NCI-H2107 (cell line): ENCODE measurements around the gene TMEM132D.
A peak's percentile ranks its signal among the peaks of the same experiment; 100 is the strongest.

Experiments
- DNase-seq: peaks from one replicate; lab custom pipeline; 2025; lab: John Stamatoyannopoulos, UW

Gene TMEM132D

DNA sequence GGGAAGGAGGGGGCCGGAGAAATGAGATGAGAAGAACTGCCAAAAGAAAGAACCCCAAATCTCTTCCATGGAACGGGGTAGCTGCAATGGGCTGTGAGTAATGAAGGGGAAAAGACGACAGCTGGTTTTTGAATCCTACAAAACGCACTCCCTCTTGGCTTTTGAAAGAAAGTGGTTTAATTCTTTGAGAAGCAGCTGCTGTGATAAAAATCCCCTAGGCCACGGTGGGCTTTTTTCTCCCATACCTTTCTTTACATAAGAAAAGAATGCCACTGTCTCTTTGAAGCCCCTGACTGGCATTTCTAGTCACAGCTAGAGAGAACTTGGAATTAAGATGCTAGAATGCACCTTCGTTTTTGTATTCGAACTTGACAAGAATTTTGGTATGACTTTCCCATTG lies 564.5 kb downstream of the TMEM132D start:
- no peak for DNase-seq

DNA sequence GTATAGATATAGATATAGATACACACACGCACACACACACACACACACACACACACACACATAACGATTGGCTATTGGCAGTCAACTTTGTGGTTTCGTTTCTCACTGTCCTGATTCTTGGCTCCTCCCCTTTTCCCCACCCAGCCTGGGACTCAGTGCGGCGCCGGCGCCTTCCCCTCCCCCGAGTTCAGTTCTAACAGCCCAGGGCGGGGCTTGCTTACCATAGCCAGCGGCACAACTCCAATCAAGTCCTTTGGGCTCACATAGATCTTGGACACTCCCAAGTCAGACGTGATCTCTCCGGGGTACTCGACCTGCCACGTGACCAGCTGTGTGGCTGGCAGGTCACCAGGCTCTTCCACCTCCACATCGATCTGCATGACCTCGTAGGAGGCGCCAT lies 566.4 kb downstream of the TMEM132D start:
- no peak for DNase-seq

GRCh38 chr12:129335773-129336172 lies 568.1 kb downstream of the TMEM132D start:
- no peak for DNase-seq

DNA sequence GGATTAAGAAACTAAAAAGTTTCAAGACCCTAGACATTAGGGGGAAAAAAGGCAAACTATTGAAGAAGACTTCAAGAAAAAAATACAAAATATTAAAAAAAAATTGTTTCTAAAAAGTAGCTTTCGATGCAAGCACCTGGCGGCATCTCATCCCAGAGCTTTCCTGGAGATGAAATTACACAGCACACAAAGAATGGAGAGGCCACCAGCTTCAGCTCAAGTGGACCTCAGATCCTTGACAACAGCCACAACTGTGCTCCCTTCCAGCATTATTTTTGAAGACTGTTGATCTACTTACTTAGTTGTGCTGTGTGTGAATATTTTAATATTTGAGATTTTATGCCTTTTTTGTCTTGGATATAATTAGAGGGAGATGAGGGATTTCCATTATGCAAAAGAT lies 571.5 kb downstream of the TMEM132D start:
- DNase-seq = peak; percentile 50

DNA sequence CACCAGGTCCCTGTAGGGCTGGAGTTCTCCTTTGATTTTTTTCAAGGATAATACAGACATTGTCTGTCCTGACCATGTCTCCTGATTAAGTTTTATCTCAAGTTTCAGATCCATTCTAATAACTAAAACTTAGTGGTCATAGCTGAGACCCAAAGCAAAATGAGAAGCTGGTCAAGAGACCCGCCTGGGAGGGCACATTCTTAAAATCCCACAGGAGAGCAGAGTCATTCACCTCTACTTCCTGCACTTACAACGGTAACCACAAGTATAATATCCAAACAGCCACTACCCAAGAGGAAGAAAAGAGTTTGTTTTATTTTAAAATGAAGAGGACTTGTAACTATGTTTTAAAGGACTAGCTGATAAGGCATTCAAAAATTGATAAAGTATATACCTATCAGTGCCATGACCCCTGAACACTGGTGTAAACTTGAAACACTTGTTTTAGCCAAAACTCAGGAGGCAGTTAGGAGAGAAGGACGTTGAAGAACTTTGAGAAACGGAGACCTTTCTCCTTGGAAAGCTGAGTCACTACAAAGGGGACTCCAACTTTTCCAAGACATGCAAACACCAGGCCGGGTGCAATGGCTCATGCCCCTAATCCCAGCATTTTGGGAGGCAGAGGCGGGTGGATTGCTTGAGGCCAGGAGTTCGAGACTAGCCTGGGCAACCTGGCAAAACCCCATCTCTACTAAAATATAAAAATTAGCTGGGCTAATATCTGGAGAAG lies 572.3 kb downstream of the TMEM132D start:
- no peak for DNase-seq

DNA sequence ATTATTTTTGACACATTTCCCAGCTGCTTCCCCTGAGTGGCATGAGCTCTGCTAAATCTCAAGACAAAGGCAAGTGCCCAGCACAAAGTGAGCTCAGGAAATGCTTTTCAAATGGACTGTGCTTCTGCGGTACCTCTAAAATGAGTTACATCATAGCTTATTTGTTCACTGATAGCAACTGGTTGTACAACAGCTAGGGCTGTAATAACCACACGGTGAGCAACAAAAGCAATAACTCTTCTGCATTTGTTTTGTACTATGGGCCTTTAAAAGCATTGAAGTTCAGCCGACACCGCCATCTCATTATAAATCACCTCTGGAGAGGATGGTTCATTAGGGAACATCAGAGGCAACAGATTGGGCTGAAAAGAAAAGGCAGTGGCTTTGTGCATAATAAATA lies 575.6 kb downstream of the TMEM132D start:
- peak; percentile 37 for DNase-seq

DNA sequence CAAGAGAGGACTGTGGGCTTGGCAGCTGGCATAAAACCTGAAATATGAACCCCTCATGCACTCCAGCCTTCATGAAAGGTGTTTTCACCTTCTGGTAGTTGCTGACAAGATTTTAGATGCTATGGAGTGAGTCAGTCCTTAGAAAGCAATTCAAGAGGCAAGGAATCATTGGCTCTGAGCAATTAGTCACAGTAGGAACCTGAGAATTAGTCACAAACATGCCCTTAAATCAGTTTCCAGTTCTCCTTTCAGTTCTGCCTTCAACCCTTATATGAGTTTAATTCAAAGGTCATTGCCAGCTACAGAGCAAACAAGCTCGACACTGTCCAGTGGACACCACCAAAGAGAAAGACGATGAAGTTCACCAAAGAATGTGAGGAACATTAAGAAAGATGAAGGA lies 578.3 kb downstream of the TMEM132D start:
- peak; percentile 39 for DNase-seq

DNA sequence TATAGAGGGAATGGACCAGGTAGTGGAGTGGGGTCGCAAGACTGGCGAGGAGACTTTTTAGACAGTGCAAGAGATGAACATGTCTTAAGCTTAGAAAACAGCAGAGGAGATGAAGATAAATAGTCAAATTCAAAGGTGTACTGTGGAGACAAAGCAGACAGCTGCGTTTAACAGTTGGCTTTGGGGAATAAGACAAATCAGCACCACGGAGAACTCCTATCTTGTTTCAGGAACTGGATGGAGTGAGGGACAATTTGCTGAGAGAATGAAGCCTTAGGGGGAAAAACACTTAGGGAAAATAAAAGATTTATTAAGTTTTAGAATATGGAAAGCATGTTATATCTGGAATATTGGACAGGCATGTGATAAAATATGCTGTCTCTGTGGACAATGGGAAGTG lies 591.8 kb downstream of the TMEM132D start:
- no peak for DNase-seq

GRCh38 chr12:129310346-129310745 lies 593.5 kb downstream of the TMEM132D start:
- DNase-seq = no peak

DNA sequence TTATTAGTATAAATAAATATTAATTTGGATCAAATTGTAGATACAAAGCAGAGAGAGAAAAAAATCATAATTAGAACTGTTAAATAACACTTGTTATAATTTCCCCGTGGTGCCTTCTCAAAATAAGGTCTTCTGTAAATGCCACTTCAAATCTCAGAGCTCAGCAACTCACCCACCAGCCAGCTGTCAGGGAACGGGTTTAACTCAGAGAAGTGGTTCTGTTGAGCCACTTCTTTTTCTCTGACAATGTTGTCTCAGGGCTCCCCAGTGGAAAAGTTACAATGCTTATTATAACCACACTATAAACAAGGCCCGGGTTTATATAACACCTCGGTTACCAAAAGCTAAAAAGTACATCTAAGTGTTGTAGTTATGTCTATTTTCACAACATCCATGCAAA lies 598.0 kb downstream of the TMEM132D start:
- DNase-seq = peak; percentile 20

DNA sequence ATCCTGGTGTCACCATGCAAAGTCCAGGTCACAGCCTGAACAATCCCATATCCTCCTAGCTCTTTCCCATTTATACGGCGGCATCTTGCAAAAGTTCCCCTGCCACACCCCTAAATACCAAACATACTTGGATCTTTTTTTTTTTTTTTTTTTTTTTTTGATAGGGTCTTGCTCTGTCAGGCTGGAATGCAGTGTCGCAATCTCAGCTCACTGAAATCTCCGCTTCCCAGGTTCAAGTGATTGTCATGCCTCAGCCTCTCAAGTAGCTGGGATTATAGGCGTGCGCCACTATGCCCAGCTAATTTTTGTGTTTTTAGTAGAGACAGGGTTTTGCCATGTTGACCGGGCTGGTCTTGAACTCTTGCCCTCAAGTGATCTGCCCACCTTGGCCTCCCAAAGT lies 599.3 kb downstream of the TMEM132D start:
- no peak for DNase-seq

GRCh38 chr12:129300011-129300410 lies 603.8 kb downstream of the TMEM132D start:
- DNase-seq = no peak

- DNase-seq = no peak
Observed at GRCh38 chr12:129298921-129299320, 604.9 kb downstream of the TMEM132D start.

DNA sequence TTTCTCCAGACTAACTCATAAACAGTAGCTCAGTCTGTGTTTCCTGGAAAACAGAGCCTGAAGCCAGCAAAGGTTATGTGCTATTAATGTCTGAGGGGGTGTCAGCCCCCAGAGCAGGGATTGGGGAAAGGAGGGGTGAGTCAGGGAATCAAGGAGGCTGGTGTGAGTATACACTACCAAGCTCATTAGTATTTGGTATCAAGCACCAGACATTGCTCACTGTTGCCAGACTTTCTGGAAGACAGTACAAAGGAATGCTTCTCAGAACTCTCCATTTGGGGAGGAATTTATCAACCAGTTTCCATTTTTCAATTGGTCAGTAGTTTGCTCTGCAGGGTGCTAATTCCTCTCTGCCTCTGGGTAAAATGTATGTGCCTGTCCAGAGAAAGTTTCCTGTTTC lies 607.2 kb downstream of the TMEM132D start:
- DNase-seq = no peak

DNA sequence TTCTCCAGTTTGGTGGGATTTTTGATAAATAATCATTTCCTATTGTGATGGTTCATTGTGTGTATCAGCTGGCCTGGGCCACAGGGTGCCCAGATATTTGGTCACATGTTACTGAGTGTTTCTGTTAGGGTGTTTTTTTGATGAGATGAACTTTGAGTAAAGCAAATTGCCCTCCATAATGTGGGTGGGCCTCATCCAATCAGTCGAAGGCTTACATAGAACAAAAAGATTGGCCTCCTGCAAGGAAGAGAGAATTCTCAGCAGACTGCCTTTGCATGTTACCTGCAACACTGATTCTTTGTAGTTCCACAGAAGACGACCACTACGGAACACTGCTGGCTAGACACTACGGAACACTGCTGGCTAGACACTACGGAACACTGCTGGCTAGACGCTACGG lies 609.0 kb downstream of the TMEM132D start:
- DNase-seq = no peak

- DNase-seq = no peak
Observed at GRCh38 chr12:129279771-129280170, 624.1 kb downstream of the TMEM132D start.

DNA sequence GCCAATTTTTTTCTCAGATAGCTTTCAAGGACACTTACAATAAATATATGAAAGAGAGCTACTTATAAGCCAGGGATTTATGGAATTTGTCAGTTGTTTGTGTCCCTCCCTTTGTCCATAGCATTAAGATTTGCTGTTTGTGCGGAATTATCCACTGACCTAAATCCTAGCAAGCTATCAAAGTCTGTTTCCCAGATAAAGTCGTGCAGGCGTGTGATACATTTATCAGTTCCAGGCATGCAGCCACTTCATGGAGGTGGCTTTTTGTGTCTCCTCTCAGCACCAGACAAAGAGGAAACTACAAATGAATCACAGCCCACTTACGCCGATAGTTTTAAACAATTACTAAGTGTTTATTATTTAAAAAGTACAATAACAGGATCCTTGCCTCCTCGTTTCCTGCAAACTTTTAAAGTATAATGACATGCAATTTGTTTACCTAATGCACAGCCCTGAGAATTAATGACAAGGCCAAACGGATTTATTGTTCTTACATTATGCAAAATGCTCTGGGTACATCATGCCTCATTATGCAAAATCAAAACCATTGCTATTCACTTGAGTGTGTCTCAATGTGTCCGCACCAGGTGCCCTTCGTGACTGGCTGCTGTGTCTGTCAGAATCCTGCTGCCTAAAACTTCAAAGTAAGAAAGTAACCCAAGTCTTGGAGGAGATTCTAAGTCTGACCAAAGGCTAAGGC lies 627.3 kb downstream of the TMEM132D start:
- no peak for DNase-seq

GRCh38 chr12:129269756-129270495 lies 633.9 kb downstream of the TMEM132D start:
- no peak for DNase-seq

- DNase-seq = no peak
Observed at GRCh38 chr12:129258781-129259318, 645.0 kb downstream of the TMEM132D start.

GRCh38 chr12:129257524-129257923 lies 646.3 kb downstream of the TMEM132D start:
- no peak for DNase-seq

GRCh38 chr12:129246630-129247029 lies 657.2 kb downstream of the TMEM132D start:
- DNase-seq = no peak

- no peak for DNase-seq
Observed at GRCh38 chr12:129245769-129246168, 658.1 kb downstream of the TMEM132D start.

DNA sequence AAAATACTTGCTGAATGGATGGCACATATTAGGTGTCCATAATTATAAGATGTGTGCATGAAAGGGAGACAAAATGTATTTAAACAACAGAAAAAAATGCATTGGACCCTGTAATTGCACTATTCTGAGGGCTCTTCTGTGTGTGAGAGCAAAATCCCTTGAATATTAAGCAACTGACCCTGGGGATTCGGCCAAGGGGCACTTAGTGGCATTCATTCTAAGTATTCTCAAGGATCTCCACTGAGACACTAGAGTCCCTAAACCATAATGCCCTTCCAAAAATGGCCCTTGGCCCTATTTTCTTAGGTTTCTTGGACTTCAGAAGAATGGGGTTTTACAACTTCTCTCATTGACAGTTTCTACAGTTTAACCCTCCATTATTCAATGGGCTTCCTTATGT lies 662.0 kb downstream of the TMEM132D start:
- DNase-seq = no peak
